ENCODE data around the gene POLR1B. TPM values are rescaled to one million over a fixed set of nuclear protein-coding genes. Genes with fewer than 3 reads are reported as not detected.
A peak's percentile ranks its signal among the peaks of the same experiment; 100 is the strongest.

Gene POLR1B
- total RNA-seq, 1 experiment from 2014 or later, result 70.0 TPM

GRCh38 chr2:112585873-112586464 is 43.7 kb downstream of the POLR1B start:
- peaks cover 10% of the 10 kb centered on the region for H3K36me3 ChIP-seq (ENCODE audit: insufficient read depth, low read length, poor library complexity, severe bottlenecking)
- intact Hi-C loops (cut with micrococcal nuclease; ENCODE audit: unreplicated experiment), result no loop called here
- no TSS peak for BruUV-seq (replicated peaks)
- no peak for DNase-seq (ENCODE audit: low spot score)
- ChIA-PET POLR2A (ENCODE audit: low non-redundant PET) (no interaction called here), CTCF (no interaction called here)
- peak overlapping the region; percentile 94 for H3K27ac ChIP-seq (ENCODE audit: low read depth, low read length, poor library complexity, severe bottlenecking)
- no peak overlapping the region for H3K4me3 ChIP-seq (ENCODE audit: low read depth, low read length, poor library complexity, severe bottlenecking)
- peaks cover 13% of the 10 kb centered on the region for H3K4me1 ChIP-seq (ENCODE audit: insufficient read depth, low read length, poor library complexity, severe bottlenecking)
- no peaks in the 10 kb centered on the region for H3K9me3 ChIP-seq (ENCODE audit: low read depth, low read length, poor library complexity, severe bottlenecking)
- H3K27me3 ChIP-seq (replicated peaks; ENCODE audit: insufficient read depth, low read depth, low read length, poor library complexity), result no peaks in the 10 kb centered on the region
- TF ChIP-seq, protein P1, sequence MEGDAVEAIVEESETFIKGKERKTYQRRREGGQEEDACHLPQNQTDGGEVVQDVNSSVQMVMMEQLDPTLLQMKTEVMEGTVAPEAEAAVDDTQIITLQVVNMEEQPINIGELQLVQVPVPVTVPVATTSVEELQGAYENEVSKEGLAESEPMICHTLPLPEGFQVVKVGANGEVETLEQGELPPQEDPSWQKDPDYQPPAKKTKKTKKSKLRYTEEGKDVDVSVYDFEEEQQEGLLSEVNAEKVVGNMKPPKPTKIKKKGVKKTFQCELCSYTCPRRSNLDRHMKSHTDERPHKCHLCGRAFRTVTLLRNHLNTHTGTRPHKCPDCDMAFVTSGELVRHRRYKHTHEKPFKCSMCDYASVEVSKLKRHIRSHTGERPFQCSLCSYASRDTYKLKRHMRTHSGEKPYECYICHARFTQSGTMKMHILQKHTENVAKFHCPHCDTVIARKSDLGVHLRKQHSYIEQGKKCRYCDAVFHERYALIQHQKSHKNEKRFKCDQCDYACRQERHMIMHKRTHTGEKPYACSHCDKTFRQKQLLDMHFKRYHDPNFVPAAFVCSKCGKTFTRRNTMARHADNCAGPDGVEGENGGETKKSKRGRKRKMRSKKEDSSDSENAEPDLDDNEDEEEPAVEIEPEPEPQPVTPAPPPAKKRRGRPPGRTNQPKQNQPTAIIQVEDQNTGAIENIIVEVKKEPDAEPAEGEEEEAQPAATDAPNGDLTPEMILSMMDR (conservative IDR thresholded peaks at IDR 0.05; ENCODE audit: low read depth, low read length), result no peak
- no peak for TF ChIP-seq EZH2 (IDR thresholded peaks at IDR 0.05; ENCODE audit: borderline replicate concordance, low read depth, low read length, poor library complexity, severe bottlenecking)

- H3K36me3 ChIP-seq (ENCODE audit: insufficient read depth, low read length, poor library complexity, severe bottlenecking), result peaks cover 10% of the 10 kb centered on the region
- intact Hi-C loops (cut with micrococcal nuclease; ENCODE audit: unreplicated experiment), result no loop called here
- no peak overlapping the region for H3K4me3 ChIP-seq (ENCODE audit: low read depth, low read length, poor library complexity, severe bottlenecking)
- H3K27me3 ChIP-seq (replicated peaks; ENCODE audit: insufficient read depth, low read depth, low read length, poor library complexity), result no peaks in the 10 kb centered on the region
- H3K9me3 ChIP-seq (ENCODE audit: low read depth, low read length, poor library complexity, severe bottlenecking), result no peaks in the 10 kb centered on the region
- no peak for TF ChIP-seq EZH2 (IDR thresholded peaks at IDR 0.05; ENCODE audit: borderline replicate concordance, low read depth, low read length, poor library complexity, severe bottlenecking)
- TF ChIP-seq, protein P1 (conservative IDR thresholded peaks at IDR 0.05; ENCODE audit: low read depth, low read length), result no peak
- peaks cover 7% of the 10 kb centered on the region for H3K4me1 ChIP-seq (ENCODE audit: insufficient read depth, low read length, poor library complexity, severe bottlenecking)
- no TSS peak for BruUV-seq (replicated peaks)
- DNase-seq (ENCODE audit: low spot score), result no peak
- ChIA-PET CTCF (no interaction called here), POLR2A (ENCODE audit: low non-redundant PET) (no interaction called here)
- no peak overlapping the region for H3K27ac ChIP-seq (ENCODE audit: low read depth, low read length, poor library complexity, severe bottlenecking)
These were observed 46.4 kb downstream of the POLR1B start for GRCh38 chr2:112588611-112589045.

GRCh38 chr2:112591413-112591812 is 49.1 kb downstream of the POLR1B start:
- H3K27ac ChIP-seq (ENCODE audit: low read depth, low read length, poor library complexity, severe bottlenecking), result no peak overlapping the region
- H3K36me3 ChIP-seq (ENCODE audit: insufficient read depth, low read length, poor library complexity, severe bottlenecking), result peaks cover 10% of the 10 kb centered on the region
- H3K27me3 ChIP-seq (replicated peaks; ENCODE audit: insufficient read depth, low read depth, low read length, poor library complexity), result no peaks in the 10 kb centered on the region
- H3K4me3 ChIP-seq (ENCODE audit: low read depth, low read length, poor library complexity, severe bottlenecking), result no peak overlapping the region
- CTCF ChIA-PET, result no interaction called here
- DNase-seq (ENCODE audit: low spot score), result no peak
- no peak for TF ChIP-seq EZH2 (IDR thresholded peaks at IDR 0.05; ENCODE audit: borderline replicate concordance, low read depth, low read length, poor library complexity, severe bottlenecking)
- TF ChIP-seq, protein P1 (conservative IDR thresholded peaks at IDR 0.05; ENCODE audit: low read depth, low read length), result no peak
- no TSS peak for BruUV-seq (replicated peaks)
- POLR2A ChIA-PET (ENCODE audit: low non-redundant PET), result no interaction called here
- H3K9me3 ChIP-seq (ENCODE audit: low read depth, low read length, poor library complexity, severe bottlenecking), result no peaks in the 10 kb centered on the region
- intact Hi-C loops (cut with micrococcal nuclease; ENCODE audit: unreplicated experiment), result no loop called here
- H3K4me1 ChIP-seq (ENCODE audit: insufficient read depth, low read length, poor library complexity, severe bottlenecking), result no peaks in the 10 kb centered on the region

All from A673 (cell line).